ENCODE data around the gene MAP3K1.

The MAP3K1 gene

GRCh38 chr5:56851258-56851941 lies 36.1 kb downstream of the MAP3K1 start:
- TF ChIP-seq EZH2phosphoT487 (IDR thresholded peaks at IDR 0.05; ENCODE audit: borderline replicate concordance) (no peak), CTCF (conservative IDR thresholded peaks at IDR 0.05; ENCODE audit: low read length) (no peak)

GRCh38 chr5:56852228-56853000 lies 37.1 kb downstream of the MAP3K1 start:
- Histone ChIP-seq H3K27me3 (ENCODE audit: insufficient read depth, low read length, poor library complexity, severe bottlenecking) (no peaks in the 10 kb centered on the region), H3F3A (ENCODE audit: low read depth) (no peaks in the 10 kb centered on the region), H2AFZ (ENCODE audit: low read length) (no peak overlapping the region), H3K9ac (ENCODE audit: low read depth, low read length, poor library complexity, severe bottlenecking) (no peak overlapping the region), H3K4me2 (ENCODE audit: low read depth, low read length, poor library complexity, severe bottlenecking) (no peak overlapping the region), H3K9me3 (ENCODE audit: insufficient read depth, low read depth, low read length) (no peaks in the 10 kb centered on the region), H3K4me1 (ENCODE audit: insufficient read depth, low read length, poor library complexity, severe bottlenecking) (peaks cover 35% of the 10 kb centered on the region), H3K4me3 (ENCODE audit: low read length, poor library complexity, severe bottlenecking) (no peak overlapping the region), H3K36me3 (ENCODE audit: insufficient read depth, low read length) (peaks cover 10% of the 10 kb centered on the region; the same call in 1 of the 2 replicates), H3K79me2 (ENCODE audit: insufficient read depth, low read length) (peaks cover 99% of the 10 kb centered on the region), H3K9me2 (replicated peaks; ENCODE audit: low read depth, low read length) (no peaks in the 10 kb centered on the region), H4K20me1 (ENCODE audit: insufficient read depth, low read length, poor library complexity, severe bottlenecking) (peaks cover 85% of the 10 kb centered on the region)
- TF ChIP-seq CTCF (conservative IDR thresholded peaks at IDR 0.05; ENCODE audit: low read length) (no peak), EZH2phosphoT487 (IDR thresholded peaks at IDR 0.05; ENCODE audit: borderline replicate concordance) (no peak)

More at GRCh38 chr5:56851258-56851941, 36.1 kb downstream of the MAP3K1 start:
- Histone ChIP-seq H3K9ac (ENCODE audit: low read depth, low read length, poor library complexity, severe bottlenecking) (no peak overlapping the region), H3F3A (ENCODE audit: low read depth) (no peaks in the 10 kb centered on the region), H4K20me1 (ENCODE audit: insufficient read depth, low read length, poor library complexity, severe bottlenecking) (peaks cover 82% of the 10 kb centered on the region), H3K27me3 (ENCODE audit: insufficient read depth, low read length, poor library complexity, severe bottlenecking) (no peaks in the 10 kb centered on the region), H3K4me3 (ENCODE audit: low read length, poor library complexity, severe bottlenecking) (no peak overlapping the region), H3K9me3 (ENCODE audit: insufficient read depth, low read depth, low read length) (no peaks in the 10 kb centered on the region), H3K36me3 (ENCODE audit: insufficient read depth, low read length) (no peaks in the 10 kb centered on the region; the same call in 1 of the 2 replicates), H2AFZ (ENCODE audit: low read length) (no peak overlapping the region), H3K4me1 (ENCODE audit: insufficient read depth, low read length, poor library complexity, severe bottlenecking) (peaks cover 36% of the 10 kb centered on the region), H3K4me2 (ENCODE audit: low read depth, low read length, poor library complexity, severe bottlenecking) (no peak overlapping the region), H3K9me2 (replicated peaks; ENCODE audit: low read depth, low read length) (no peaks in the 10 kb centered on the region), H3K79me2 (ENCODE audit: insufficient read depth, low read length) (peaks cover 99% of the 10 kb centered on the region)

- Histone ChIP-seq H3K9ac (ENCODE audit: low read depth, low read length, poor library complexity, severe bottlenecking) (no peak overlapping the region), H3K9me3 (ENCODE audit: insufficient read depth, low read depth, low read length) (no peaks in the 10 kb centered on the region), H4K20me1 (ENCODE audit: insufficient read depth, low read length, poor library complexity, severe bottlenecking) (peaks cover 83% of the 10 kb centered on the region), H3K9me2 (replicated peaks; ENCODE audit: low read depth, low read length) (no peaks in the 10 kb centered on the region), H3K36me3 (ENCODE audit: insufficient read depth, low read length) (peaks cover 22% of the 10 kb centered on the region), H2AFZ (ENCODE audit: low read length) (no peak overlapping the region), H3K27me3 (ENCODE audit: insufficient read depth, low read length, poor library complexity, severe bottlenecking) (no peaks in the 10 kb centered on the region), H3K79me2 (ENCODE audit: insufficient read depth, low read length) (peaks cover 99% of the 10 kb centered on the region), H3F3A (ENCODE audit: low read depth) (no peaks in the 10 kb centered on the region), H3K4me1 (ENCODE audit: insufficient read depth, low read length, poor library complexity, severe bottlenecking) (peaks cover 26% of the 10 kb centered on the region), H3K4me3 (ENCODE audit: low read length, poor library complexity, severe bottlenecking) (no peak overlapping the region), H3K4me2 (ENCODE audit: low read depth, low read length, poor library complexity, severe bottlenecking) (no peak overlapping the region)
- TF ChIP-seq EZH2phosphoT487 (IDR thresholded peaks at IDR 0.05; ENCODE audit: borderline replicate concordance) (no peak), CTCF (conservative IDR thresholded peaks at IDR 0.05; ENCODE audit: low read length) (no peak)
Observed at GRCh38 chr5:56853698-56854097, 38.3 kb downstream of the MAP3K1 start.

Measured in Loucy (cell line).